ENCODE measurements around the gene TNFSF13B.

DNA sequence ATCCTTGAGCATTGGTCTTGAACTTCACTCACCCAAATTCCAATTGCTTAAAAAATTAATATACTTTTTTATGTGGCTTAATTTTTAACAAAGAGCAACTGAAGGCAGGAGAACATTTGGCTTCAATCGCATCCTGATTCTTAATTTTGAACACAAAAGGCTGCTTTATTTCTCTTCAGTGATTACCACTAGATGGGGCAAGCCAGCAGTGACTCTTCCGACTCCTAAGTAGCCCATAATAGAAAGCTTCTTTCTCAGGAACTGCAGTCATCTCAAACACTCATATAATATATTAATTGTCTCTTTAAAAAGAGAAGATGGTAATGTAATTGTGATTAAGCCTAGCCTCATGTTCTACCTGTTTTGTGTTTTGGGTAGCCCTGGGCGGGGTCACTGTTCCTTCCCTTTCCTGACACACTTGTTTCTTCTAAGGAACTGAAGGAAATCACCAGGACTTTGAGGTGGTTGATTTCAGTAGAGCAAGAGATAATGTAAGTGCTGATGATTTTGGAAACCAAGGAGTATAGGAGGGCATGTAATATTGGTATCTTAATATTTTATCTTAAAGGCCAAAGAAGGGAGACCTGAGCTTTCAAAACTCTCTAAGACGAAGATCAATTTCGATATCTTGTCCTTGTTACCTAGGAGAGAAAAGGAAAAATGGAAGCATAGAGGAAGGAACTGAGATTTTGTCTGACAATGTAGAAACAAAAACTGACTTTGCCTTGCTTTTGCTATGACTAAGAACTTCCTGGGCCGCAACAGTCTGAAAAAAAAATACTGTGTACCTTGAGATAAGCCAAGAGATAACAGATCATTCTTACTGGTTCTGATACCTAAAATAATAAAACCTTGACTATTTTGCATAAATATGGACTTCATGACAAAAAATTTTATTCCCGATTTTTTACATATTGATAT is 73.1 kb downstream of the TNFSF13B start:
- TF ChIP-seq, protein P1, sequence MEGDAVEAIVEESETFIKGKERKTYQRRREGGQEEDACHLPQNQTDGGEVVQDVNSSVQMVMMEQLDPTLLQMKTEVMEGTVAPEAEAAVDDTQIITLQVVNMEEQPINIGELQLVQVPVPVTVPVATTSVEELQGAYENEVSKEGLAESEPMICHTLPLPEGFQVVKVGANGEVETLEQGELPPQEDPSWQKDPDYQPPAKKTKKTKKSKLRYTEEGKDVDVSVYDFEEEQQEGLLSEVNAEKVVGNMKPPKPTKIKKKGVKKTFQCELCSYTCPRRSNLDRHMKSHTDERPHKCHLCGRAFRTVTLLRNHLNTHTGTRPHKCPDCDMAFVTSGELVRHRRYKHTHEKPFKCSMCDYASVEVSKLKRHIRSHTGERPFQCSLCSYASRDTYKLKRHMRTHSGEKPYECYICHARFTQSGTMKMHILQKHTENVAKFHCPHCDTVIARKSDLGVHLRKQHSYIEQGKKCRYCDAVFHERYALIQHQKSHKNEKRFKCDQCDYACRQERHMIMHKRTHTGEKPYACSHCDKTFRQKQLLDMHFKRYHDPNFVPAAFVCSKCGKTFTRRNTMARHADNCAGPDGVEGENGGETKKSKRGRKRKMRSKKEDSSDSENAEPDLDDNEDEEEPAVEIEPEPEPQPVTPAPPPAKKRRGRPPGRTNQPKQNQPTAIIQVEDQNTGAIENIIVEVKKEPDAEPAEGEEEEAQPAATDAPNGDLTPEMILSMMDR (IDR thresholded peaks at IDR 0.05; ENCODE audit: low read depth, low read length, poor library complexity, severe bottlenecking), result peak; percentile 57
- TF ChIP-seq EZH2phosphoT487 (IDR thresholded peaks at IDR 0.05; ENCODE audit: borderline replicate concordance, low read length), result no peak
